ENCODE results near the gene PITX3.

The PITX3 gene

GRCh38 chr10:102241444-102242117 is at the start of gene PITX3:
TSS of gene PITX3 (minus strand) at chr10:102241512. CDS start at chr10:102232080, 9,432 bp downstream.
- DNase-seq (ENCODE audit: low read depth in 2 of 2) = peak; percentile 87 to 94

- no peak for DNase-seq (ENCODE audit: low read depth in 2 of 2)
Measured at GRCh38 chr10:102289840-102290239, 48.5 kb upstream of the PITX3 start.

- no peak for DNase-seq (ENCODE audit: low read depth in 2 of 2)
Measured at GRCh38 chr10:102289356-102289755, 48.0 kb upstream of the PITX3 start.

- DNase-seq (ENCODE audit: low read depth in 2 of 2) = no peak
Measured at GRCh38 chr10:102287991-102288390, 46.7 kb upstream of the PITX3 start.

GRCh38 chr10:102287538-102287937 is 46.2 kb upstream of the PITX3 start:
- DNase-seq (ENCODE audit: low read depth in 2 of 2) = no peak

- no peak for DNase-seq (ENCODE audit: low read depth in 2 of 2)
Measured at GRCh38 chr10:102286216-102286615, 44.9 kb upstream of the PITX3 start.

GRCh38 chr10:102285133-102285532 is 43.8 kb upstream of the PITX3 start:
- DNase-seq (ENCODE audit: low read depth in 2 of 2) = no peak

- no peak for DNase-seq (ENCODE audit: low read depth in 2 of 2)
Measured at GRCh38 chr10:102284531-102284930, 43.2 kb upstream of the PITX3 start.

GRCh38 chr10:102283890-102284289 is 42.6 kb upstream of the PITX3 start:
- no peak for DNase-seq (ENCODE audit: low read depth in 2 of 2)

GRCh38 chr10:102283488-102283887 is 42.2 kb upstream of the PITX3 start:
- DNase-seq (ENCODE audit: low read depth in 2 of 2) = no peak

- no peak for DNase-seq (ENCODE audit: low read depth in 2 of 2)
Measured at GRCh38 chr10:102281102-102281487, 39.8 kb upstream of the PITX3 start.

- no peak for DNase-seq (ENCODE audit: low read depth in 2 of 2)
Measured at GRCh38 chr10:102280397-102281101, 39.2 kb upstream of the PITX3 start.

- no peak for DNase-seq (ENCODE audit: low read depth in 2 of 2)
Measured at GRCh38 chr10:102279104-102279503, 37.8 kb upstream of the PITX3 start.

GRCh38 chr10:102275343-102275742 is 34.0 kb upstream of the PITX3 start:
- DNase-seq (ENCODE audit: low read depth in 2 of 2) = no peak

GRCh38 chr10:102274062-102274461 is 32.8 kb upstream of the PITX3 start:
- DNase-seq (ENCODE audit: low read depth in 2 of 2) = no peak

- no peak for DNase-seq (ENCODE audit: low read depth in 2 of 2)
Measured at GRCh38 chr10:102269017-102269416, 27.7 kb upstream of the PITX3 start.

GRCh38 chr10:102268375-102268888 is 27.1 kb upstream of the PITX3 start:
- no peak for DNase-seq (ENCODE audit: low read depth in 2 of 2)

- no peak for DNase-seq (ENCODE audit: low read depth in 2 of 2)
Measured at GRCh38 chr10:102267748-102268147, 26.4 kb upstream of the PITX3 start.

- no peak for DNase-seq (ENCODE audit: low read depth in 2 of 2)
Measured at GRCh38 chr10:102266670-102267069, 25.4 kb upstream of the PITX3 start.

GRCh38 chr10:102264371-102264770 is 23.1 kb upstream of the PITX3 start:
- DNase-seq (ENCODE audit: low read depth in 2 of 2) = no peak

GRCh38 chr10:102262744-102263370 is 21.5 kb upstream of the PITX3 start:
- no peak for DNase-seq (ENCODE audit: low read depth in 2 of 2)

GRCh38 chr10:102261842-102262241 is 20.5 kb upstream of the PITX3 start:
- DNase-seq (ENCODE audit: low read depth in 2 of 2) = no peak

GRCh38 chr10:102261196-102261595 is 19.9 kb upstream of the PITX3 start:
- DNase-seq (ENCODE audit: low read depth in 2 of 2) = no peak

Data from stimulated activated CD4-positive, alpha-beta T cell treated with anti-CD3 and anti-CD28 coated beads, Interleukin-15, amount 100 ng/mL, for 48 hours (primary cell).